ENCODE measurements around the gene PALLD. TPM values are rescaled to one million over a fixed set of nuclear protein-coding genes. Genes with fewer than 3 reads are reported as not detected.

The PALLD gene
- total and polyA plus RNA-seq, 2 of the 13 experiments (the other 11 are each of a cell fraction or from before 2014, with no cell fraction given) = 0.50 to 1.5 TPM

DNA sequence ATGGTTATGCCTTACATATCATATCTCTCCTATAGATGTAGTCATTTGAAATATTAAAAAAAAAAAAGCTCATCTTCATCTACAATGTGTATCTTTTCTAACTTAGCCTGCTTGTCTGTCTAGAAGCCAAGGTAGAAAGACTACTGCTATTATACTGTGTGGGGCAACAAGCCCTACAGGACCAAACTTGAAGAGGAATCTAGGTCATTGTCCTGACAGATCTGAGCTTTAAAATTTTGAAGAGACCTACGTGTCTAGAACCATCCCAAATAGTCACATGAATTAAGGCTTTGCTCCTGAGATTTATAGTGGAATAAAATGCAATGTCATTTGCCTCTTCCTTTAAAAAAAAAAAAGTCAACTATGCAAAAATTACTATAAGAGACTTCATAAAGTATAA lies 95.8 kb downstream of the PALLD start:
- Histone ChIP-seq H3K9ac (ENCODE audit: insufficient read depth, low read depth, low read length) (no peak overlapping the region), H2AFZ (ENCODE audit: low read length) (no peak overlapping the region), H3K4me2 (ENCODE audit: low read depth, low read length) (no peak overlapping the region), H3K27me3 (ENCODE audit: control insufficient read depth in 1 of 2, insufficient read depth in 2 of 2, low read length in 2 of 2) (0 out of 5 replicates have a peak, but pooled peaks cover 0 to 3% of the 10 kb centered on the region in 2 experiments), H4K20me1 (ENCODE audit: insufficient read depth, low read length) (no peaks in the 10 kb centered on the region), H3K79me2 (ENCODE audit: insufficient read depth, low read length) (no peaks in the 10 kb centered on the region), H3K9me3 (ENCODE audit: low read length) (no peaks in the 10 kb centered on the region), H3K36me3 (replicated peaks in 1 of 2; ENCODE audit: control insufficient read depth in 1 of 2, insufficient read depth in 2 of 2, low read length in 2 of 2) (no peaks in the 10 kb centered on the region), H3K4me1 (ENCODE audit: insufficient read depth, low read length) (no peaks in the 10 kb centered on the region), H3K27ac (ENCODE audit: extremely low read length, insufficient read depth, low read length) (no peak overlapping the region), H3K4me3 (replicated peaks in 1 of 3; ENCODE audit: insufficient read depth in 1 of 3, low read depth in 2 of 3, low read length in 3 of 3) (no peak overlapping the region)
- POLR2A ChIA-PET = no interaction called here
- in situ Hi-C loops (cut with HindIII; ENCODE audit: extremely low pct_ligation_motif_present, low pct_unique_long_range_greater_than_20kb) = loop anchor here (25.0 kb wide), 1 partner anchor 320 kb away; no protein-coding TSS in a partner anchor
- DNase-seq (ENCODE audit: low spot score) = no peak
- intact Hi-C loops (cut with micrococcal nuclease; ENCODE audit: unreplicated experiment) = no loop called here
- CTCF ChIA-PET (ENCODE audit: low intra/inter-chr PET ratio, low total read pairs) = no interaction called here
- ATAC-seq = no peak
- BruUV-seq (replicated peaks) = no TSS peak
- no peak for FAIRE-seq
- WGBS (ENCODE audit: low lambda C conversion rate) = 0% methylated on average over 1 of the region's 1 CpG
- TF ChIP-seq, protein P1, sequence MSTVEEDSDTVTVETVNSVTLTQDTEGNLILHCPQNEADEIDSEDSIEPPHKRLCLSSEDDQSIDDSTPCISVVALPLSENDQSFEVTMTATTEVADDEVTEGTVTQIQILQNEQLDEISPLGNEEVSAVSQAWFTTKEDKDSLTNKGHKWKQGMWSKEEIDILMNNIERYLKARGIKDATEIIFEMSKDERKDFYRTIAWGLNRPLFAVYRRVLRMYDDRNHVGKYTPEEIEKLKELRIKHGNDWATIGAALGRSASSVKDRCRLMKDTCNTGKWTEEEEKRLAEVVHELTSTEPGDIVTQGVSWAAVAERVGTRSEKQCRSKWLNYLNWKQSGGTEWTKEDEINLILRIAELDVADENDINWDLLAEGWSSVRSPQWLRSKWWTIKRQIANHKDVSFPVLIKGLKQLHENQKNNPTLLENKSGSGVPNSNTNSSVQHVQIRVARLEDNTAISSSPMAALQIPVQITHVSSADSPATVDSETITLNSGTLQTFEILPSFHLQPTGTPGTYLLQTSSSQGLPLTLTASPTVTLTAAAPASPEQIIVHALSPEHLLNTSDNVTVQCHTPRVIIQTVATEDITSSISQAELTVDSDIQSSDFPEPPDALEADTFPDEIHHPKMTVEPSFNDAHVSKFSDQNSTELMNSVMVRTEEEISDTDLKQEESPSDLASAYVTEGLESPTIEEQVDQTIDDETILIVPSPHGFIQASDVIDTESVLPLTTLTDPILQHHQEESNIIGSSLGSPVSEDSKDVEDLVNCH (CRISPR knock-in tag; IDR thresholded peaks at IDR 0.05) = no peak
- TF ChIP-seq MAFK (conservative IDR thresholded peaks at IDR 0.05 in 1 of 2, IDR thresholded peaks at IDR 0.05 in 1 of 2; ENCODE audit: low read length in 2 of 2) (0 out of 4 replicates have a peak, but pooled peaks of 1 of the 2 experiments have one; percentile 21), ZNF576 (CRISPR knock-in tag; IDR thresholded peaks at IDR 0.05) (no peak), ISX (CRISPR knock-in tag; conservative IDR thresholded peaks at IDR 0.05) (no peak)
- TF ChIP-seq, protein P2, sequence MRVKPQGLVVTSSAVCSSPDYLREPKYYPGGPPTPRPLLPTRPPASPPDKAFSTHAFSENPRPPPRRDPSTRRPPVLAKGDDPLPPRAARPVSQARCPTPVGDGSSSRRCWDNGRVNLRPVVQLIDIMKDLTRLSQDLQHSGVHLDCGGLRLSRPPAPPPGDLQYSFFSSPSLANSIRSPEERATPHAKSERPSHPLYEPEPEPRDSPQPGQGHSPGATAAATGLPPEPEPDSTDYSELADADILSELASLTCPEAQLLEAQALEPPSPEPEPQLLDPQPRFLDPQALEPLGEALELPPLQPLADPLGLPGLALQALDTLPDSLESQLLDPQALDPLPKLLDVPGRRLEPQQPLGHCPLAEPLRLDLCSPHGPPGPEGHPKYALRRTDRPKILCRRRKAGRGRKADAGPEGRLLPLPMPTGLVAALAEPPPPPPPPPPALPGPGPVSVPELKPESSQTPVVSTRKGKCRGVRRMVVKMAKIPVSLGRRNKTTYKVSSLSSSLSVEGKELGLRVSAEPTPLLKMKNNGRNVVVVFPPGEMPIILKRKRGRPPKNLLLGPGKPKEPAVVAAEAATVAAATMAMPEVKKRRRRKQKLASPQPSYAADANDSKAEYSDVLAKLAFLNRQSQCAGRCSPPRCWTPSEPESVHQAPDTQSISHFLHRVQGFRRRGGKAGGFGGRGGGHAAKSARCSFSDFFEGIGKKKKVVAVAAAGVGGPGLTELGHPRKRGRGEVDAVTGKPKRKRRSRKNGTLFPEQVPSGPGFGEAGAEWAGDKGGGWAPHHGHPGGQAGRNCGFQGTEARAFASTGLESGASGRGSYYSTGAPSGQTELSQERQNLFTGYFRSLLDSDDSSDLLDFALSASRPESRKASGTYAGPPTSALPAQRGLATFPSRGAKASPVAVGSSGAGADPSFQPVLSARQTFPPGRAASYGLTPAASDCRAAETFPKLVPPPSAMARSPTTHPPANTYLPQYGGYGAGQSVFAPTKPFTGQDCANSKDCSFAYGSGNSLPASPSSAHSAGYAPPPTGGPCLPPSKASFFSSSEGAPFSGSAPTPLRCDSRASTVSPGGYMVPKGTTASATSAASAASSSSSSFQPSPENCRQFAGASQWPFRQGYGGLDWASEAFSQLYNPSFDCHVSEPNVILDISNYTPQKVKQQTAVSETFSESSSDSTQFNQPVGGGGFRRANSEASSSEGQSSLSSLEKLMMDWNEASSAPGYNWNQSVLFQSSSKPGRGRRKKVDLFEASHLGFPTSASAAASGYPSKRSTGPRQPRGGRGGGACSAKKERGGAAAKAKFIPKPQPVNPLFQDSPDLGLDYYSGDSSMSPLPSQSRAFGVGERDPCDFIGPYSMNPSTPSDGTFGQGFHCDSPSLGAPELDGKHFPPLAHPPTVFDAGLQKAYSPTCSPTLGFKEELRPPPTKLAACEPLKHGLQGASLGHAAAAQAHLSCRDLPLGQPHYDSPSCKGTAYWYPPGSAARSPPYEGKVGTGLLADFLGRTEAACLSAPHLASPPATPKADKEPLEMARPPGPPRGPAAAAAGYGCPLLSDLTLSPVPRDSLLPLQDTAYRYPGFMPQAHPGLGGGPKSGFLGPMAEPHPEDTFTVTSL (CRISPR knock-in tag; IDR thresholded peaks at IDR 0.05; ENCODE audit: borderline replicate concordance) = no peak
